Esophagus muscularis mucosa (tissue), 4 donors: ENCODE measurements around the gene HECTD2. TPM values are rescaled to one million over a fixed set of nuclear protein-coding genes. Genes with fewer than 3 reads are reported as not detected.
"Not testable (repeated sequence)": the region's sequence is repeated elsewhere in the genome, so short reads cannot be mapped to it uniquely, and the experiment has no call there.

Source experiments
- DNase-seq: peaks from one replicate; pipeline ENCODE4 v3.0.0-alpha.2; 2017; ENCODE audit errors: extremely low spot score
- H3K27ac ChIP-seq, 4 donors: fragments of 200-600 bp; sonication (generic); replicated peaks in 1 of 4; 1 replicate in 3 of 4; 2 replicates in 1 of 4; pipeline ENCODE4 v1.5.1; 2016 to 2019; ENCODE audit warnings: mild to moderate bottlenecking in 1 of 4
- H3K27me3 ChIP-seq, 4 donors: fragments of 200-600 bp; sonication (generic); one replicate each; pipeline versions ENCODE4 v1.5.1 to v1.6.0; 2016 to 2019
- H3K36me3 ChIP-seq, 4 donors: fragments of 200-600 bp; sonication (generic); one replicate each; pipeline ENCODE4 v1.5.1; 2016 to 2019
- H3K4me1 ChIP-seq, 4 donors: fragments of 200-600 bp; sonication (generic); one replicate each; pipeline ENCODE4 v1.5.1; 2016 to 2019
- H3K4me3 ChIP-seq, 4 donors: fragments of 200-600 bp; sonication (generic); 1 replicate in 2 of 4; 2 replicates in 2 of 4; pipeline ENCODE4 v1.5.1; 2016 to 2019; ENCODE audit warnings: mild to moderate bottlenecking in 4 of 4, moderate library complexity in 1 of 4
- H3K9me3 ChIP-seq, 4 donors: fragments of 200-600 bp; sonication (generic); 1 replicate in 3 of 4; 2 replicates in 1 of 4; pipeline ENCODE4 v1.5.1; 2016 to 2019
- EP300 ChIP-seq: sonication (generic); formaldehyde crosslinking; IDR thresholded peaks from one replicate; pipeline ENCODE4 v1.6.1; 2017; ENCODE audit warnings: antibody characterized with exemption
- POLR2A ChIP-seq: fragments of 450-650 bp; IDR thresholded peaks from one replicate; pipeline ENCODE4 v1.6.1; 2017; ENCODE audit warnings: antibody characterized with exemption, moderate library complexity, mild to moderate bottlenecking, low read depth
- POLR2AphosphoS5 ChIP-seq, 2 donors: sonication (generic); formaldehyde crosslinking; IDR thresholded peaks; one replicate each; pipeline ENCODE4 v1.6.1; 2017; ENCODE audit warnings: antibody characterized with exemption in 2 of 2
- WGBS: methylation state at CpG from one replicate; pipeline ENCODE4 v1.1.5; 2018; 5-methylcytosine and 5-hydroxymethylcytosine counted together
- intact Hi-C: fragments of 100-400 bp; cut with DNase I; formaldehyde crosslinking; loops from one replicate; pipeline ENCODE4 v1.15.1; 2023
- total RNA-seq, 4 donors: library from RNA; depleted of rRNA; stranded (reverse); fragments of >200 nt; gene quantifications; one replicate each; pipeline versions ENCODE4 v1.1.0 to v1.2.1, GENCODE V29; 2016
- TF ChIP-seq, protein P1 (sequence below), 3 experiments: fragments of 200-600 bp in 2 of 3; fragments of 450-650 bp in 1 of 3; sonication (generic) in 2 of 3; IDR thresholded peaks; one replicate each; pipeline ENCODE4 v1.5.1; 2017 to 2019; ENCODE audit warnings: antibody characterized with exemption in 3 of 3, mild to moderate bottlenecking in 2 of 3, moderate library complexity in 1 of 3

HECTD2 gene
- total RNA-seq, 4 donors from 2014 or later = 18.2 to 29.5 (median 21.5) TPM

DNA sequence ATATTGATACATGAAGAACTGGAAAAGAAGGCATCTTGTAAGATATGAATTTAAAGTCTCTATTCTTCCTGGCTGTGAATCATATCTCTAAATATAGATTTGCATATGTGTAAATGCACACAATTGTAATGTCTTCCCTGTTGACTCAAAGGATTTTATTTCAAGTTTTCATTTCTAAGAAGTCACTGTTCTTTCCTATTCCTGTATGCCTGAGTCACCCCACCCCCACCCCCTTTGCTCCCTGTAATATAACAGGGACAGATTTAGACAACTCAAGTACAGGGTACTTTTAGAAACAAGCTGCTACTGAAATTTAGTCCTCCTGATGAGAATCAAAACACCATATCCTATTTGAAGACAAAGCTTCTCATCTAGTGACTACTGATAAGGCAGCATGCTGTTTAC lies 43.0 kb upstream of the HECTD2 start:
- DNase-seq = no peak
- intact Hi-C loops = no loop called here
- Histone ChIP-seq H3K4me1 (no peaks in the 10 kb centered on the region), H3K4me3 (no peak overlapping the region), H3K36me3 (no peaks in the 10 kb centered on the region), H3K27ac (no peak overlapping the region), H3K9me3 (peaks cover 0 to 10% (median 0%) of the 10 kb centered on the region in 4 donors), H3K27me3 (no peaks in the 10 kb centered on the region)
- TF ChIP-seq EP300 (no peak), POLR2A (no peak), POLR2AphosphoS5 (IDR thresholded peaks at IDR 0.05) (no peak)
- TF ChIP-seq, protein P1, sequence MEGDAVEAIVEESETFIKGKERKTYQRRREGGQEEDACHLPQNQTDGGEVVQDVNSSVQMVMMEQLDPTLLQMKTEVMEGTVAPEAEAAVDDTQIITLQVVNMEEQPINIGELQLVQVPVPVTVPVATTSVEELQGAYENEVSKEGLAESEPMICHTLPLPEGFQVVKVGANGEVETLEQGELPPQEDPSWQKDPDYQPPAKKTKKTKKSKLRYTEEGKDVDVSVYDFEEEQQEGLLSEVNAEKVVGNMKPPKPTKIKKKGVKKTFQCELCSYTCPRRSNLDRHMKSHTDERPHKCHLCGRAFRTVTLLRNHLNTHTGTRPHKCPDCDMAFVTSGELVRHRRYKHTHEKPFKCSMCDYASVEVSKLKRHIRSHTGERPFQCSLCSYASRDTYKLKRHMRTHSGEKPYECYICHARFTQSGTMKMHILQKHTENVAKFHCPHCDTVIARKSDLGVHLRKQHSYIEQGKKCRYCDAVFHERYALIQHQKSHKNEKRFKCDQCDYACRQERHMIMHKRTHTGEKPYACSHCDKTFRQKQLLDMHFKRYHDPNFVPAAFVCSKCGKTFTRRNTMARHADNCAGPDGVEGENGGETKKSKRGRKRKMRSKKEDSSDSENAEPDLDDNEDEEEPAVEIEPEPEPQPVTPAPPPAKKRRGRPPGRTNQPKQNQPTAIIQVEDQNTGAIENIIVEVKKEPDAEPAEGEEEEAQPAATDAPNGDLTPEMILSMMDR (IDR thresholded peaks at IDR 0.05) = no peak

DNA sequence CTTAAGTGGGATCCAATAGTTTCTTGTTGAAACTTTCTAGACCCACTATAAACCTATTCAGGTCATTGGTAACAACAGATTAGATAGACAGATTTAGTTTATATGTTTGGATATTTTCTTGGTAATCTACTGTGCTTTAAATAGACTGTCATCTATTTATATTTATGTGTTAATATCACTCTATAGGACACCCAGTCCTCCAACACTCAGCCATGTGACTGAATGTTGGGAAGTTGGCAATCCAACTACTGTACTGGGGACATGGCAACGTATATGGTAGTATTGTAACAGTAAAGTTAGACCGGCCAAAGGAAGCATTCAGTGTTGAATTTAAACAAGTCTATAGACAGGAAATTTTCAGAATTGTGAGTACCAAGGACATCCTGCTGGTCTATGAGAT lies 42.6 kb upstream of the HECTD2 start:
- no peaks in the 10 kb centered on the region for H3K4me1 ChIP-seq
- TF ChIP-seq POLR2A (no peak), EP300 (no peak), POLR2AphosphoS5 (IDR thresholded peaks at IDR 0.05) (no peak)
- TF ChIP-seq, protein P1 (IDR thresholded peaks at IDR 0.05) = no peak
- DNase-seq = no peak
- peaks cover 0 to 7% (median 0%) of the 10 kb centered on the region in 4 donors for H3K9me3 ChIP-seq
- no peaks in the 10 kb centered on the region for H3K36me3 ChIP-seq
- H3K27ac ChIP-seq = no peak overlapping the region
- no peaks in the 10 kb centered on the region for H3K27me3 ChIP-seq
- WGBS = 82% methylated on average over 2 of the region's 2 CpGs
- intact Hi-C loops = no loop called here
- H3K4me3 ChIP-seq = no peak overlapping the region

DNA sequence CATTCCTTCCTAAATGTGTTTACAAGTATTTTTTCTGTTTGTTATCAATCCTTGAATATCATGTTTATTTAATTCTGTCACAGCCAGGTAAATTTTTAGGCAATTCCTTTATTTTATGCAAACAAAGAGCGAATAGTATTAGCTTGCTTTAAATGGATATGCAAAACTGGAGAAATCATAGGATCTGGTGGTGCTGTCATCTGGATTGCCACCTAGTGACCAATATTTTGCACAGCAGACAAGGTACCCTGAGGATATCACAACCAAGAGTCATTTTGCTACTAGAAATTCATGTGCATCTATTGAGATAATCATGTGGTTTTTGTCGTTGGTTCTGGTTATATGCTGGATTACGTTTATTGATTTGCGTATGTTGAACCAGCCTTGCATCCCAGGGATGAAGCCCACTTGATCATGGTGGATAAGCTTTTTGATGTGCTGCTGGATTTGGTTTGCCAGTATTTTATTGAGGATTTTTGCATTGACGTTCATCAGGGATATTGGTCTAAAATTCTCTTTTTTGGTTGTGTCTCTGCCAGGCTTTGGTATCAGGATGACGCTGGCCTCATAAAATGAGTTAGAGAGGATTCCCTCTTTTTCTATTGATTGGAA lies 40.1 kb upstream of the HECTD2 start:
- TF ChIP-seq, protein P1 (IDR thresholded peaks at IDR 0.05) = peak; percentile 37 to 54 (median 49)
- DNase-seq, H3K4me3 ChIP-seq, H3K27me3 ChIP-seq, H3K27ac ChIP-seq, H3K36me3 ChIP-seq, H3K4me1 ChIP-seq, intact Hi-C loops: not testable (repeated sequence)
- 88% methylated on average over 6 of the region's 6 CpGs for WGBS
- peaks cover 0 to 20% (median 20%) of the 10 kb centered on the region in 4 donors for H3K9me3 ChIP-seq

DNA sequence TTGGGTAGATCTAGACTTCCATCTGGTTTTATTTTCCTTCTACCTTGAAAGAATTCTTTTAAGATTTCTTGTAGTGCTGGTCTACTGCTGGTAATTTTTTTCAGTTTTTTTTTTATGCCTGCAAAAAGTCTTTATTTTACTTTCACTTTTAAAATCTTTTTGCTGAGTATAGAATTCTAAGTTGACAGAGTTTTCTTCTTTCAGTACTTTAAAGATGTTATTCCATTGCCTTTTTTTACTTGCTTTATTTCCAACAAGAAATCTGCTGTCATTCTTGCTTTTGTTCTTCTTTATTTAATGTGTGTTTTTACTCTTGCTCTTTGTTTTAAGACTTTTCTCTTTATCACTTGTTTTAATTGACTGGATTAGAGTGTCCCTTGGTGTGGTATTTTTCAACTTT lies 36.1 kb upstream of the HECTD2 start:
- intact Hi-C loops = no loop called here

More for the DNA sequence above, 36.1 kb upstream of the HECTD2 start:
- no peak for DNase-seq
- no peaks in the 10 kb centered on the region for H3K36me3 ChIP-seq
- no peaks in the 10 kb centered on the region for H3K4me1 ChIP-seq
- H3K27me3 ChIP-seq = no peaks in the 10 kb centered on the region
- H3K27ac ChIP-seq = no peak overlapping the region
- TF ChIP-seq POLR2AphosphoS5 (IDR thresholded peaks at IDR 0.05) = no peak
- TF ChIP-seq EP300 = no peak
- TF ChIP-seq POLR2A = no peak
- TF ChIP-seq, protein P1 (IDR thresholded peaks at IDR 0.05) = no peak
- H3K4me3 ChIP-seq = no peak overlapping the region
- peaks cover 0 to 40% (median 24%) of the 10 kb centered on the region in 4 donors for H3K9me3 ChIP-seq
